Neural progenitor cell (in vitro differentiated cells): ENCODE data around the gene MRPL27. TPM values are rescaled to one million over a fixed set of nuclear protein-coding genes. Genes with fewer than 3 reads are reported as not detected.
A peak's percentile ranks its signal among the peaks of the same experiment; 100 is the strongest.

Experiments
- DNase-seq: peaks from one replicate; pipeline ENCODE4 v3.0.0-alpha.2; 2016; ENCODE audit warnings: low spot score
- H2AFZ ChIP-seq: fragments of 200-600 bp; sonication (generic); replicated peaks from 2 replicates; pipeline ENCODE4 v1.6.1; 2016; ENCODE audit warnings: antibody characterized with exemption
- H3F3A ChIP-seq: fragments of 200-600 bp; sonication (generic); 2 replicates; pipeline ENCODE4 v1.6.1; 2016; ENCODE audit warnings: antibody characterized with exemption, low read depth
- H3K27ac ChIP-seq: fragments of 200-600 bp; sonication (generic); 2 replicates; pipeline ENCODE4 v1.5.1; 2016; ENCODE audit warnings: mild to moderate bottlenecking
- H3K27me3 ChIP-seq: fragments of 200-600 bp; sonication (generic); 2 replicates; pipeline ENCODE4 v1.6.1; 2016; ENCODE audit warnings: mild to moderate bottlenecking, moderate library complexity
- H3K36me3 ChIP-seq: fragments of 200-600 bp; sonication (generic); 2 replicates; pipeline ENCODE4 v1.5.1; 2016
- H3K4me1 ChIP-seq: fragments of 200-600 bp; sonication (generic); 2 replicates; pipeline ENCODE4 v1.6.1; 2016; ENCODE audit warnings: mixed run types
- H3K4me2 ChIP-seq: fragments of 200-600 bp; sonication (generic); 2 replicates; pipeline ENCODE4 v1.6.1; 2016
- H3K4me3 ChIP-seq: fragments of 200-600 bp; sonication (generic); 2 replicates; pipeline ENCODE4 v1.5.1; 2016
- H3K79me2 ChIP-seq: fragments of 200-600 bp; sonication (generic); 2 replicates; pipeline ENCODE4 v1.6.1; 2016; ENCODE audit warnings: low read depth
- H3K9ac ChIP-seq: fragments of 200-600 bp; sonication (generic); 2 replicates; pipeline ENCODE4 v1.6.1; 2016
- H3K9me3 ChIP-seq: fragments of 200-600 bp; sonication (generic); 2 replicates; pipeline ENCODE4 v1.5.1; 2016; ENCODE audit warnings: low read depth
- H4K20me1 ChIP-seq: fragments of 200-600 bp; sonication (generic); 2 replicates; pipeline ENCODE4 v1.6.1; 2016; ENCODE audit warnings: low read depth
- H3K27ac Mint-ChIP-seq: 3 replicates; pipeline ENCODE4 v1.8.0; 2021; ENCODE audit warnings: mixed read lengths
- H3K27me3 Mint-ChIP-seq: 2 replicates; pipeline ENCODE4 v1.8.0; 2022; ENCODE audit warnings: low read depth, mild to moderate bottlenecking, inconsistent platforms, moderate library complexity, mixed read lengths; ENCODE audit not compliant: insufficient read depth
- H3K36me3 Mint-ChIP-seq: 3 replicates; pipeline ENCODE4 v1.8.0; 2021; ENCODE audit warnings: mixed read lengths
- H3K4me1 Mint-ChIP-seq: 3 replicates; pipeline ENCODE4 v1.8.0; 2021; ENCODE audit warnings: mixed read lengths
- H3K4me3 Mint-ChIP-seq: 3 replicates; pipeline ENCODE4 v1.8.0; 2021; ENCODE audit warnings: mild to moderate bottlenecking, moderate library complexity, mixed read lengths
- H3K9me3 Mint-ChIP-seq: 3 replicates; pipeline ENCODE4 v1.8.0; 2020; ENCODE audit warnings: mixed read lengths
- CTCF ChIP-seq: fragments of 200-600 bp; sonication (generic); IDR thresholded peaks from 2 replicates; pipeline ENCODE4 v1.5.1; 2017; ENCODE audit warnings: antibody characterized with exemption, mild to moderate bottlenecking
- EZH2 ChIP-seq: fragments of 200-600 bp; sonication (generic); IDR thresholded peaks from 2 replicates; pipeline ENCODE4 v1.6.1; 2017; ENCODE audit warnings: antibody characterized with exemption, mild to moderate bottlenecking, moderate library complexity
- EZH2phosphoT487 ChIP-seq: fragments of 200-600 bp; sonication (generic); IDR thresholded peaks from 2 replicates; pipeline ENCODE4 v1.6.1; 2017; ENCODE audit warnings: antibody characterized with exemption
- total RNA-seq: library from RNA; depleted of rRNA; stranded (reverse); fragments of >200 nt; gene quantifications from 2 replicates; pipeline ENCODE4 v1.2.3, GENCODE V29; 2015; ENCODE audit warnings: low replicate concordance

MRPL27 gene
- total RNA-seq, 1 donor from 2014 or later: 39.1 TPM

GRCh38 chr17:50326831-50327364, 46.1 kb downstream of the MRPL27 start:
- Histone ChIP-seq H3K4me3 (no peak overlapping the region), H3K79me2 (no peaks in the 10 kb centered on the region), H2AFZ (no peak overlapping the region), H3K9ac (no peak overlapping the region), H3K36me3 (no peaks in the 10 kb centered on the region), H3F3A (no peaks in the 10 kb centered on the region), H3K4me2 (no peak overlapping the region), H4K20me1 (no peaks in the 10 kb centered on the region), H3K9me3 (no peaks in the 10 kb centered on the region), H3K27ac (no peak overlapping the region), H3K4me1 (peaks cover 4% of the 10 kb centered on the region), H3K27me3 (no peaks in the 10 kb centered on the region)
- no peaks in the 10 kb centered on the region for H3K36me3 Mint-ChIP-seq
- TF ChIP-seq EZH2 (no peak), CTCF (no peak), EZH2phosphoT487 (no peak)
- H3K4me1 Mint-ChIP-seq: peaks cover 34% of the 10 kb centered on the region
- H3K9me3 Mint-ChIP-seq: no peaks in the 10 kb centered on the region
- H3K4me3 Mint-ChIP-seq: no peak overlapping the region
- peaks cover 9% of the 10 kb centered on the region for H3K27me3 Mint-ChIP-seq
- H3K27ac Mint-ChIP-seq: peak overlapping the region; percentile 78
- no peak for DNase-seq

GRCh38 chr17:50325906-50326305, 47.1 kb downstream of the MRPL27 start:
- Mint-ChIP-seq H3K4me3 (no peak overlapping the region), H3K9me3 (no peaks in the 10 kb centered on the region), H3K36me3 (no peaks in the 10 kb centered on the region), H3K4me1 (peaks cover 32% of the 10 kb centered on the region), H3K27me3 (peaks cover 5% of the 10 kb centered on the region), H3K27ac (peak overlapping the region; percentile 62)
- no peak for TF ChIP-seq EZH2phosphoT487
- TF ChIP-seq CTCF: no peak
- TF ChIP-seq EZH2: no peak
- H3K4me1 ChIP-seq: no peaks in the 10 kb centered on the region
- no peak overlapping the region for H3K4me2 ChIP-seq
- H2AFZ ChIP-seq: no peak overlapping the region
- H4K20me1 ChIP-seq: no peaks in the 10 kb centered on the region
- no peaks in the 10 kb centered on the region for H3K27me3 ChIP-seq
- H3K9ac ChIP-seq: no peak overlapping the region
- no peak for DNase-seq
- H3F3A ChIP-seq: no peaks in the 10 kb centered on the region
- H3K4me3 ChIP-seq: no peak overlapping the region
- no peaks in the 10 kb centered on the region for H3K9me3 ChIP-seq
- no peaks in the 10 kb centered on the region for H3K36me3 ChIP-seq
- H3K27ac ChIP-seq: no peak overlapping the region
- no peaks in the 10 kb centered on the region for H3K79me2 ChIP-seq

GRCh38 chr17:50323060-50323459, 49.9 kb downstream of the MRPL27 start:
- DNase-seq: no peak
- Histone ChIP-seq H3K9ac (no peak overlapping the region), H4K20me1 (no peaks in the 10 kb centered on the region), H3K4me2 (no peak overlapping the region), H3K36me3 (no peaks in the 10 kb centered on the region), H3K4me1 (no peaks in the 10 kb centered on the region), H2AFZ (no peak overlapping the region), H3K27me3 (no peaks in the 10 kb centered on the region), H3K79me2 (no peaks in the 10 kb centered on the region), H3F3A (no peaks in the 10 kb centered on the region), H3K9me3 (no peaks in the 10 kb centered on the region), H3K27ac (no peak overlapping the region), H3K4me3 (no peak overlapping the region)
- Mint-ChIP-seq H3K27me3 (peaks cover 7% of the 10 kb centered on the region), H3K36me3 (no peaks in the 10 kb centered on the region), H3K9me3 (no peaks in the 10 kb centered on the region), H3K4me1 (peaks cover 19% of the 10 kb centered on the region), H3K4me3 (no peak overlapping the region), H3K27ac (no peak overlapping the region)
- no peak for TF ChIP-seq EZH2
- no peak for TF ChIP-seq CTCF
- no peak for TF ChIP-seq EZH2phosphoT487
